Osteocyte (in vitro differentiated cells): ENCODE measurements around the gene SLC9A2. TPM values are rescaled to one million over a fixed set of nuclear protein-coding genes. Genes with fewer than 3 reads are reported as not detected.

Source experiments
- DNase-seq: peaks from one replicate; pipeline ENCODE4 v3.0.0; 2021; ENCODE audit warnings: mixed read lengths; ENCODE audit not compliant: unreplicated experiment; ENCODE audit errors: extremely low spot score
- H3K27ac Mint-ChIP-seq: one replicate; pipeline ENCODE4 v1.8.0; 2021; ENCODE audit warnings: mild to moderate bottlenecking, mixed read lengths; ENCODE audit not compliant: unreplicated experiment
- H3K27me3 Mint-ChIP-seq: one replicate; pipeline ENCODE4 v1.8.0; 2021; ENCODE audit warnings: mixed read lengths; ENCODE audit not compliant: unreplicated experiment
- H3K36me3 Mint-ChIP-seq: one replicate; pipeline ENCODE4 v1.8.0; 2021; ENCODE audit warnings: mixed read lengths; ENCODE audit not compliant: unreplicated experiment
- H3K4me1 Mint-ChIP-seq: one replicate; pipeline ENCODE4 v1.8.0; 2021; ENCODE audit warnings: mixed read lengths; ENCODE audit not compliant: unreplicated experiment
- H3K4me3 Mint-ChIP-seq: one replicate; pipeline ENCODE4 v1.8.0; 2021; ENCODE audit warnings: mild to moderate bottlenecking, moderate library complexity, mixed read lengths; ENCODE audit not compliant: unreplicated experiment
- H3K9me3 Mint-ChIP-seq: one replicate; pipeline ENCODE4 v1.8.0; 2021; ENCODE audit warnings: mixed read lengths; ENCODE audit not compliant: unreplicated experiment
- total RNA-seq: library from RNA; stranded (reverse); gene quantifications from 2 replicates; pipeline ENCODE4 v1.2.1, GENCODE V29; 2021
- TF ChIP-seq, protein P1 (sequence below): fragments of 200-600 bp; sonication (generic); IDR thresholded peaks from 2 replicates; pipeline ENCODE4 v1.5.0; 2021; ENCODE audit warnings: antibody characterized with exemption, mild to moderate bottlenecking, moderate library complexity

SLC9A2 gene
- total RNA-seq, 1 donor from 2014 or later: not detected

DNA sequence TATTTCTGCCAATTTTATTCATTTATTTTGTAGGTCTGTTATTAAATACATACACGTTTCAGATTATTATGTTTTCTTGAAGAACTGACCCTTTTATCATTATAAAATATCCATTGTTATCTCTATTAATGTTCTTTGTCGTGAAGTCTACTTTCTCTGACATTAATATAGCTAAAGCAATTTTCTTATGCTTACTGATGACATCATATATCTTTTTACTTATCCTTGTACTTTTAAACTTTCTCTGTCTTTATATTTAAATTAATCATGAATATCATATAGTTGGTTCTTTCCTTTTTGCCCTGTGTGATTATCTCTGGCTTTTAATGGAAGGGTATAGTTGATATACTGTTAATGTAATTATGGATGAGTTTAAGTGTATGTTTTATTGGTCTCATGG is 36.5 kb upstream of the SLC9A2 start:
- Mint-ChIP-seq H3K4me1 (no peaks in the 10 kb centered on the region), H3K36me3 (no peaks in the 10 kb centered on the region), H3K27ac (no peak overlapping the region), H3K4me3 (no peak overlapping the region), H3K9me3 (no peaks in the 10 kb centered on the region), H3K27me3 (peaks cover 16% of the 10 kb centered on the region)
- no peak for DNase-seq
- TF ChIP-seq, protein P1, sequence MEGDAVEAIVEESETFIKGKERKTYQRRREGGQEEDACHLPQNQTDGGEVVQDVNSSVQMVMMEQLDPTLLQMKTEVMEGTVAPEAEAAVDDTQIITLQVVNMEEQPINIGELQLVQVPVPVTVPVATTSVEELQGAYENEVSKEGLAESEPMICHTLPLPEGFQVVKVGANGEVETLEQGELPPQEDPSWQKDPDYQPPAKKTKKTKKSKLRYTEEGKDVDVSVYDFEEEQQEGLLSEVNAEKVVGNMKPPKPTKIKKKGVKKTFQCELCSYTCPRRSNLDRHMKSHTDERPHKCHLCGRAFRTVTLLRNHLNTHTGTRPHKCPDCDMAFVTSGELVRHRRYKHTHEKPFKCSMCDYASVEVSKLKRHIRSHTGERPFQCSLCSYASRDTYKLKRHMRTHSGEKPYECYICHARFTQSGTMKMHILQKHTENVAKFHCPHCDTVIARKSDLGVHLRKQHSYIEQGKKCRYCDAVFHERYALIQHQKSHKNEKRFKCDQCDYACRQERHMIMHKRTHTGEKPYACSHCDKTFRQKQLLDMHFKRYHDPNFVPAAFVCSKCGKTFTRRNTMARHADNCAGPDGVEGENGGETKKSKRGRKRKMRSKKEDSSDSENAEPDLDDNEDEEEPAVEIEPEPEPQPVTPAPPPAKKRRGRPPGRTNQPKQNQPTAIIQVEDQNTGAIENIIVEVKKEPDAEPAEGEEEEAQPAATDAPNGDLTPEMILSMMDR: no peak

DNA sequence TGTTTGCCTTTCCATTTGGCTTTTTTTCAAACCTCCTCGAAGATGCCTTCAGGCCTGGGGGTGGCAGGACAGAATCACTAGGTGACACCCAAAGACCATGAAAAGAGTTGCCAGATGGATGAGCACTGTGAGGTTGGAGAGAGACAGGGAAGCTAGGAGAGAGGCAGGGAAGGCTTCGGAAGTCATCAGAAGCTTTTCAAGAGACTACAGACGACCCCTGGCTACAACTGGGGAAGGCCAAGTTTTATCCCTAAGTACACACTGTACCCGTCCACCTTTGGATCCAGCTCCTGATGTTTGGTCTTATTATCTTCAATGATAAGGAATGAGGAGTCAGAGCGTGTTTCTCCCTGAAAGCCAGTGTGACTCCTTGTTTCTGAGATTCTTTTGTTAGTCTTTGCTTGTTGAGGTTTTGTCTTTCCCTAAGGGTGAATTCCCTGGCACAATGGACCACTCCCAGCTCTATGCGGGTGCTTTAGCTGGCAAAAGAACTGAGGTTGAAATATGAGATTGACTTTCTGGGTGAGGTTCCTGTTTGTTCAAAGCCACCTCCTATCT is 33.4 kb upstream of the SLC9A2 start:
- H3K4me1 Mint-ChIP-seq: no peaks in the 10 kb centered on the region
- no peaks in the 10 kb centered on the region for H3K9me3 Mint-ChIP-seq
- H3K36me3 Mint-ChIP-seq: no peaks in the 10 kb centered on the region
- H3K27me3 Mint-ChIP-seq: peaks cover 31% of the 10 kb centered on the region
- H3K27ac Mint-ChIP-seq: no peak overlapping the region
- TF ChIP-seq, protein P1: no peak
- no peak for DNase-seq
- no peak overlapping the region for H3K4me3 Mint-ChIP-seq

DNA sequence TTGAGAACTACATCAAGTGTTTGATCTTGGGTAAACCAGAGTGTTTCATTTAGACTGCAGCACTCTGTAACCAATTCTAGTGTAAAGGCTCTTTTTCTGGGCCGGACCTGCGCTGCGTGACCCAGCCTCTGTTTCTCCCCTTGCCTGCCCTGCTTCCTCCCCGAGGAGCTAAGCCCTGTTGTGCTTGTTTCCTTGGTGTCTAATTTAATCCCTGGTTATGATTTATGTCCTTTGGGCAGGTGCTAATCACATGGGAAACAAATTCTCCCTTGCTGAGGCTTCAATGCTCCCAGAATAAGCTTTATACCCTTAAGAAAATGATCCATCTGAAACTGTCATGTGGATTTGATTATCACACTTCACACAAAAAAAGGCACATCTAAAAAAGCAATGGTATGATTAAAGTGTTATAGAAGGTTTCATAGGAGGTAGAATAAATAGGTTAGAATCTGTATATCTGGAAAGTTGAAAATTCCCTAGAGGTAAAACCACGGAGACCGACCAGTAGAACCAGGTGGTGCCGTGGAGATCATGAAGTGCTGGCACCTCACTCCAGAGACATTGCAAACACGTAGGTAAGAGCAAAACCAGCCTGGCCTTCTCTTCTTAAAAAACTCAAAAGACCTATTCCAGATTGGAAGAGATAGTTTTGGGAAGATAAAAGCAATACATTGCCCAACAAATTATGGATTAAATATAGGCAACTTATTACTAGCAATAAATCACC is 31.0 kb upstream of the SLC9A2 start:
- H3K4me3 Mint-ChIP-seq: no peak overlapping the region
- H3K9me3 Mint-ChIP-seq: no peaks in the 10 kb centered on the region
- peaks cover 38% of the 10 kb centered on the region for H3K27me3 Mint-ChIP-seq
- TF ChIP-seq, protein P1: no peak
- DNase-seq: no peak
- H3K27ac Mint-ChIP-seq: no peak overlapping the region
- no peaks in the 10 kb centered on the region for H3K4me1 Mint-ChIP-seq
- H3K36me3 Mint-ChIP-seq: no peaks in the 10 kb centered on the region

DNA sequence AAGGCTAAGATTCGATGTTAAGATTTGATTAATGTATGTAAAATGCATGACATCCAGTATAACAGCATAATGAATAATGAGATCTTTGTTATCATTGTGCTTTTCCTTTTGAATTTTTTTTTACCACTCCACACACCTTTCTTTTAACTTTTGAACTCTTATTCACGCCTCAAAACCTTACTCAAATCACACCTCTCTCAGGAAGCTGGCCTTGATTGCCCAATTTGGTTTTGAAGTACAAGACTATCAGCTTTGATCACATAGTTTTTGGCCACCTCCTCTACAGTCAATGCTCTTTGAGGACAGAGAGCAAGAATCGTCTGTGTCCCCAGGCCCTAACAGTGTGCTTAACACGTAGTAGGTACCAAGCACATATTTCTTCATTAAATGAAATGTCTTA is 29.9 kb upstream of the SLC9A2 start:
- DNase-seq: no peak
- H3K36me3 Mint-ChIP-seq: no peaks in the 10 kb centered on the region
- no peaks in the 10 kb centered on the region for H3K9me3 Mint-ChIP-seq
- TF ChIP-seq, protein P1: no peak
- no peak overlapping the region for H3K27ac Mint-ChIP-seq
- H3K4me1 Mint-ChIP-seq: no peaks in the 10 kb centered on the region
- peaks cover 38% of the 10 kb centered on the region for H3K27me3 Mint-ChIP-seq
- no peak overlapping the region for H3K4me3 Mint-ChIP-seq

DNA sequence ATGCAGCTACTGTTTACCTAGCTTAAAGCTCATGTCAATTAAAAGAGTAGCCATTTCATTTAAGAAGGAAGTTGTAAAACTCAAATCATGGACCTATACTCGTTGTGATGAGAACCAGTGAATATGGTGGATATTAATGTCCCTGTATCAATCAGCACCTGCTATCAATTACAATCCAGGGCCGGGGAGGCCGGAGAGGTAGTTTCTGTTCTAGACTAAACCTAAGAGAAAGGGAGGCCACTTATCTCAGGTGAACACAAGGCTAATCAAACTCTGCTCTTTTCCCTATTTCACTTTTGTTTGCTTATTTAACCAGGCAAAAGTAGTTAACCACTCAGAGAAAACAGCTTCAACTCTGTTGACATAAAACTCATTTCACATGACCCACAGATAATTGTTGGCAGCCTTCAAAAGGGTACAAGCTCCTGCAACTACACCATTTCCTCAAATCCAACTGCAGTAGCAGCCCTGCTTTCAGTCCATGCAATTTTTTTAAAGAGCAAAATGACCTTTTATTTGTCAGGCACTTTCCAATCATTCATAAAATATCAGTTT is 27.8 kb upstream of the SLC9A2 start:
- no peaks in the 10 kb centered on the region for H3K4me1 Mint-ChIP-seq
- no peak overlapping the region for H3K27ac Mint-ChIP-seq
- H3K4me3 Mint-ChIP-seq: no peak overlapping the region
- TF ChIP-seq, protein P1: no peak
- H3K36me3 Mint-ChIP-seq: no peaks in the 10 kb centered on the region
- H3K27me3 Mint-ChIP-seq: peaks cover 38% of the 10 kb centered on the region
- H3K9me3 Mint-ChIP-seq: no peaks in the 10 kb centered on the region
- DNase-seq: no peak
